Left kidney (tissue), 8 donors: ENCODE data around the gene TTC21A. TPM values are rescaled to one million over a fixed set of nuclear protein-coding genes. Genes with fewer than 3 reads are reported as not detected.
"Not testable (repeated sequence)": the region's sequence is repeated elsewhere in the genome, so short reads cannot be mapped to it uniquely, and the experiment has no call there.

Source experiments
- DNase-seq: peaks from one replicate; pipeline ENCODE4 v3.0.0-alpha.2; 2013
- long read RNA-seq, 8 donors: transcript quantifications; one replicate each; lab custom pipeline, GENCODE V29; 2026
- polyA plus RNA-seq: library from polyadenylated mRNA; unstranded; fragments of 120-200 nt; gene quantifications from one replicate; pipeline ENCODE4 v1.2.1, GENCODE V29; 2013; ENCODE audit not compliant: insufficient read length

TTC21A gene, protein sequence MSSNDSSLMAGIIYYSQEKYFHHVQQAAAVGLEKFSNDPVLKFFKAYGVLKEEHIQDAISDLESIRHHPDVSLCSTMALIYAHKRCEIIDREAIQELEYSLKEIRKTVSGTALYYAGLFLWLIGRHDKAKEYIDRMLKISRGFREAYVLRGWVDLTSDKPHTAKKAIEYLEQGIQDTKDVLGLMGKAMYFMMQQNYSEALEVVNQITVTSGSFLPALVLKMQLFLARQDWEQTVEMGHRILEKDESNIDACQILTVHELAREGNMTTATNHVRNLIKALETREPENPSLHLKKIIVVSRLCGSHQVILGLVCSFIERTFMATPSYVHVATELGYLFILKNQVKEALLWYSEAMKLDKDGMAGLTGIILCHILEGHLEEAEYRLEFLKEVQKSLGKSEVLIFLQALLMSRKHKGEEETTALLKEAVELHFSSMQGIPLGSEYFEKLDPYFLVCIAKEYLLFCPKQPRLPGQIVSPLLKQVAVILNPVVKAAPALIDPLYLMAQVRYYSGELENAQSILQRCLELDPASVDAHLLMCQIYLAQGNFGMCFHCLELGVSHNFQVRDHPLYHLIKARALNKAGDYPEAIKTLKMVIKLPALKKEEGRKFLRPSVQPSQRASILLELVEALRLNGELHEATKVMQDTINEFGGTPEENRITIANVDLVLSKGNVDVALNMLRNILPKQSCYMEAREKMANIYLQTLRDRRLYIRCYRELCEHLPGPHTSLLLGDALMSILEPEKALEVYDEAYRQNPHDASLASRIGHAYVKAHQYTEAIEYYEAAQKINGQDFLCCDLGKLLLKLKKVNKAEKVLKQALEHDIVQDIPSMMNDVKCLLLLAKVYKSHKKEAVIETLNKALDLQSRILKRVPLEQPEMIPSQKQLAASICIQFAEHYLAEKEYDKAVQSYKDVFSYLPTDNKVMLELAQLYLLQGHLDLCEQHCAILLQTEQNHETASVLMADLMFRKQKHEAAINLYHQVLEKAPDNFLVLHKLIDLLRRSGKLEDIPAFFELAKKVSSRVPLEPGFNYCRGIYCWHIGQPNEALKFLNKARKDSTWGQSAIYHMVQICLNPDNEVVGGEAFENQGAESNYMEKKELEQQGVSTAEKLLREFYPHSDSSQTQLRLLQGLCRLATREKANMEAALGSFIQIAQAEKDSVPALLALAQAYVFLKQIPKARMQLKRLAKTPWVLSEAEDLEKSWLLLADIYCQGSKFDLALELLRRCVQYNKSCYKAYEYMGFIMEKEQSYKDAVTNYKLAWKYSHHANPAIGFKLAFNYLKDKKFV (N-terminal part only)
- polyA plus RNA-seq: 16.2 TPM
- long read RNA-seq, donor 1: 0 reads
- long read RNA-seq, donor 2, partial matches to known transcripts: 0 of 2 reads
- long read RNA-seq, donor 2, other reads (novel, unspliced or antisense): 0 of 2 reads
- long read RNA-seq, donor 3, partial matches to known transcripts: 0 of 1 reads
- long read RNA-seq, donor 3, other reads (novel, unspliced or antisense): 0 of 1 reads
- long read RNA-seq, donor 4: 0 reads
- long read RNA-seq, donor 5: 0 reads
- long read RNA-seq, donor 6: 0 reads
- long read RNA-seq, donor 7: 0 reads
- long read RNA-seq, donor 8, partial matches to known transcripts: 0 of 1 reads
- long read RNA-seq, donor 8, other reads (novel, unspliced or antisense): 0 of 1 reads

DNA sequence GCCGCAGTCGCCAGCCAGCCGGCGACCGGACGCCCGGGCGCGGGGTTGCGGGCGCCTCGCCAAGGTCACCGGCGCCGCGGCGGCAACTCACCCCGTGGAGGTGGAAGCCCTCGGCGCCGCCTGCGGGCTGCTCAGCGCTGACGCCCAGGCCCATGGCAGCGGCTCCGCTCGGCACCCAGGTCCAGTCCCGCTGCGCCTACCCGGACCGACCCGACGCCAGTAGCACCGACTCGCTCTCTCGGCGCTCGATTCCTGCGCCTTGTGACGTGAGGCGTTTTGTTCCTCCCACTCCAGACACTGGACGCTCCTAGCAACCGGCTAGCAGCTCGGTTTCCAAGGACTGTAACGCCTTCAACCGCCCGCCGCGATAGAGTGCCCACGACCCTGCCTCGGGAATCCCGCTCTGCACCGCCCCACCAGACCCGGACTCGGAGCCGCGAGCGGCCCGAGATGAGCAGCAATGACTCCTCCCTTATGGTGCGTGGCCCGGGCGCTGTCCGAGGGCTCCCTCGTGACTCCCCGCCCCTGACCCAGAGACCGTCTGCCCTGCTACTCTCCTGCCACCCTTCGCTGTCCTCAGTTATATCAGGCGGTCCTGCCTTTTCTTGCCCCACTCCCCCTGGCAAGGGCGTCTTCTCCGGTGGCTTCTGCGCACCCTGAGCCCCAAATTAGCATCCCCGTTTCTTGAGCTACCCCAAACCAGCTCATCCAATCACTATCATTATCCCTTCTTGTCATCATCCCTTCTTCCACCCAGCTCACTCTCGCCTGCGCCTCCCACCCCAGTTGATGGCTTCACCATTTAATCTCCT, at the start of gene TTC21A, which contains the start of gene GORASP1:
TTC21A (plus strand) TSS at position 293 of the 812 bp plus-strand sequence; CDS start at position 451, 158 bp downstream.
GORASP1 (minus strand) TSS at position 240 of the 812 bp plus-strand sequence; CDS start at position 154, 86 bp downstream.
- DNase-seq: peak; percentile 92

DNA sequence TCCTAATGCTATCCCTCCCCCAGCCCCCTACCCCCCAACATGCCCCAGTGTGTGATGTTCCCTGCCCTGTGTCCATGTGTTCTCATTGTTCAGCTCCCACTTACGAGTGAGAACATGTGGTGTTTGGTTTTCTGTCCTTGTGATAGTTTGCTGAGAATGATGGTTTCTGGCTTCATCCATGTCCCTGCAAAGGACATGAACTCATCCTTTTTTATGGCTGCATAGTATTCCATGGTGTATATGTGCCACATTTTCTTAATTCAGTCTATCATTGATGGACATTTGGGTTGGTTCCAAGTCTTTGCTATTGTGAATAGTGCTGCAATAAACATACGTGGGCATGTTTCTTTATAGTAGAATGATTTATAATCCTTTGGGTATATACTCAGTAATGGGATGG, 46.3 kb upstream of the TTC21A start:
- DNase-seq: not testable (repeated sequence)

- no peak for DNase-seq
Measured at GRCh38 chr3:39062180-39062579, 45.3 kb upstream of the TTC21A start.

DNA sequence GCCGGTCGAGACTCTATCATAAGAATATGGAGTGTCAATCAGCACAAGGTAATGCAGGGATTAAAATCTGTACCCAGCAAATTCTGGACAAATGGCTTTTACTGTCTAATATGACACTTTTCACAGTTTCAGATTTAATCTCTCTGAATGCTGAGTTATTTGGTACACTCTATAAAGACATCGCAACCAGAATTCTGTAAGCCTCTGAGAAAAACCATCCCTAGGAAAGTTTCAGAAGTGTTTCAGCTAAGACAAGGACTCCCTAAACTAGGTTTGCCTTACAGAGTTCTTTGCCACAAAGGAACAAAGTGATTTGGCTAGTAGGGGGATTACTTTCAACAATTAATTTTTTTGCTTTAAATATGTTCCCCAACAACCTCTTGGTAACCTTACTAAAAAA, 44.3 kb upstream of the TTC21A start:
- DNase-seq: no peak

GRCh38 chr3:39064646-39065045, 42.8 kb upstream of the TTC21A start:
- DNase-seq: no peak

GRCh38 chr3:39065197-39065596, 42.3 kb upstream of the TTC21A start:
- no peak for DNase-seq

DNA sequence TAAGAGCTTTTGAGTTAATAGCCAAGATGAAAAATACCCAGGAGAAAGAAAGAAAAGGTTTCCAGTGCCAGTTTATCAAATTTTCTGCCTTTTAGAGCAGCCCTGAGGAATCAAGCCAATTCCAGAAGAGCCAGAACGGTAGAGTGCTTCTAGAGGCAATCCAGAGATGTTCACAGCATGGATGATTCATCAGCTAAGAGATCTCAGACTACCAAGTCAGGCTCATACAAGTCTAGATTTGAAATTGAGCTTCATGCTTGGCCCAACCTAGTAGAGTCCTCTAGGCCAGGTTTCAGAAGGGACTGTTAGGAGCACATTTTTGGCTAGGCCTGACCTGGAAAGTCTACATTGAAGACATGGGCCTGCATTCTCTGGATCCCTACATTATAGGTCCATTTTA, 40.2 kb upstream of the TTC21A start:
- no peak for DNase-seq

GRCh38 chr3:39068556-39068955, 38.9 kb upstream of the TTC21A start:
- DNase-seq: no peak

GRCh38 chr3:39075910-39076309, 31.6 kb upstream of the TTC21A start:
- DNase-seq: no peak

- DNase-seq: no peak
Measured at GRCh38 chr3:39079530-39079929, 27.9 kb upstream of the TTC21A start.

GRCh38 chr3:39080026-39080425, 27.5 kb upstream of the TTC21A start:
- DNase-seq: no peak

DNA sequence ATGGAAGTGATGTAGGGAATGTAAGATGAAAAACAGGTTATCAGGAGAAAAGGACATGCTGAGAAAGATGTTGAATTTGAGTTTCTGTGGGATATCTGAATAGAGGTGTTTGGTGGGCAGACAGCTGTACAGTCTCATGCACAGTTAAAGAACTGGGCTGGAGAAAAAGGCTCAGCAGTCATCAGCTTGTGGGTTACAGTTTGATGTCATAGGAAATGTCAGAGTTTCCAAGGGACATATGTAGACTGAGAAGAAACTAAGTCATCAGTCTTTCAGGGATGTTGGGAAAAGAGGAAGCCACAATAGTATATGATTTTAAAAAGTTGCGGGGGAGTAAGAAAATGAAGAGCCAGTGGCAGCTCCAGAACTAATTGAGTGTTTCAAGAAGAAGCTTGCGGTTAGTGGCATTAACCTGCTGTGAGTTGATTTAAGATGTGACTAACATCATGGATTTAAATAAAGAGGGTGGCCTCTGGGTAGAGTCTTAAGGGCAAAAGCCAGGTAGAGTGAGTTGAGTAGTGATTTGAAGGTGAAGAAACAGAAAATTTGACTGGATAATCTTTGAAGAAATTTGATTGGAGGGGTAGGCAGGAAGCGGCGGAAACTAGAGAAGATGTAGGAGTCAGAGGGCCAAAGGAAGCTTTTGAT, 24.7 kb upstream of the TTC21A start:
- no peak for DNase-seq

GRCh38 chr3:39086144-39086543, 21.3 kb upstream of the TTC21A start:
- no peak for DNase-seq

DNA sequence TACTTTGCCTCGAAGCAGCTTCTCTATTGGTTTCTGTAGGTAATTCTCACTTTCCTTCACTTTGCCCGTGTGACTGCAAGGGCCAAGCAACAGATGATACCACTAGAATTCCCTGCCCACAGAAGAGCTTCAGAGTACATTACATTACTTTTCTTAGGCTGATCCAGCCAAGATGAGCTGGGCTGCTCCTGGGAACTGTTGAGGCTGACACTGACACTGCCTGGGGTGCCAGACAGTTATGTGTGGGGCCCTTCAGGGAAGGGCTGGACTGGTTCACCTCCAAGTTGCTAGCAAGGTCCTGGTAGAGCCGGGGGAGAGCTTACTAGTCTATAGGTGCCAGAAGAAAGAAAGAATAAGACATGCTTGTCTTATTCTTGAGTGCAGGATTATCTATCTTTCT, 19.0 kb upstream of the TTC21A start:
- DNase-seq: no peak

- DNase-seq: no peak
Measured at GRCh38 chr3:39088889-39089288, 18.6 kb upstream of the TTC21A start.

- DNase-seq: no peak
Measured at GRCh38 chr3:39090922-39091321, 16.6 kb upstream of the TTC21A start.

GRCh38 chr3:39094851-39095677, 12.4 kb upstream of the TTC21A start:
- no peak for DNase-seq

DNA sequence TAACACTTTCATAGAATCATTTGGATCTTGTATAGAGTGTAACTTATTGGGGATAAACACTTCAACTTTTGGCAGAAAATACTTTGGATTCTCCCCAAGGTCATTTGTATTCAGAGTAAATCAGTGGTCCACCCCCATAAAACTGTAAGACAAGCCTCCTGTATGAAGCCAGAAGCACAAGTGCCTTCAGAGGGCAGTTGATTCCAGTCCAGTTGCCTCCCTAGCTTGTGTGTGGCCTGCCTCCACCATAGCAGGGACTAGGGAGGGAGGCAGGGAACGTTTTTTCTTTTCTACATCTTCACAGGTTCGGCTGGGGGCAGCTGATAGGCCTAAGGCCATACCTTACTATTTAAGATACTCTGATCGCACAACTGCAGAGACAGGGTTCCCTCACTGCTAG, 11.7 kb upstream of the TTC21A start:
- no peak for DNase-seq

DNA sequence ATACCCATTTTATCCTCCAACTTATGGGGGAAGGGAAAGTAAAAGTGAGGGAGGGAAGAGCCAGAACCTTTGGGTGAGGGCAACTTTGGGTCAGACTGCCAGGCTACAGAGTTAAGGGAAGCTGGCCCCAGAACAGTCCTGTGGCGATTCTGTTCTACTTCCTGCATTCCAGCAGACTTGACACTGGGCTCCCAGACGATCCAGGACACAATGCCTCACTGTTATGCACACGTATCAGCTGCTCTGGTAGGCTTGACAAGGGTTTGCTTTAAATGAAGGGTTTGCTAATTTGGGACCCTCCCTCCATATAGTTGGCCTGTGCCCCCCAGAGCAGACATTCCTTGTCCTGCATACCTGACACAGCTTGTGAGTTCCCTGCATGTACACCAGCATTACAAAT, 10.7 kb upstream of the TTC21A start:
- no peak for DNase-seq
